ENCODE results near the gene RMDN3.
A peak's percentile ranks its signal among the peaks of the same experiment; 100 is the strongest.

Gene RMDN3

DNA sequence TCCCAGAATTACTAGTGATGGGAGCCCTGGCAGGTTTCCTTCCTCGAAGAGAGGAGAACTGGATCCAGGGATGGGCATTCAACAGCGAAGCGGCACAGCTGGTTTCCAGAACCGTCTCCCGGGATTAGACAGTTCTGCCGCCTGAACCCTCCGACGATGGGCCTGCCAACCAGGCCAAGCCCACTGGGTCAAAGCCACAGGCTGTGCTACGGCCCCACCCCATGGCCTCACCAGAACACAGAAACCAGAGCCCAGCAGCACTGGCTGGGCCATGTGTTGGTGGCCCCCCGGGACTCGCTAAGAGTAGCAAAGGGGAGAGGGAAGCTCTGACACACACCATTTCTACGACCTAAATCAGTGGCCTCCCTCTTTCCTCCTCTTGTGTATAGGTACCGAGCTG lies 17.0 kb upstream of the RMDN3 start:
- no peak for DNase-seq (ENCODE audit: low read depth)

DNA sequence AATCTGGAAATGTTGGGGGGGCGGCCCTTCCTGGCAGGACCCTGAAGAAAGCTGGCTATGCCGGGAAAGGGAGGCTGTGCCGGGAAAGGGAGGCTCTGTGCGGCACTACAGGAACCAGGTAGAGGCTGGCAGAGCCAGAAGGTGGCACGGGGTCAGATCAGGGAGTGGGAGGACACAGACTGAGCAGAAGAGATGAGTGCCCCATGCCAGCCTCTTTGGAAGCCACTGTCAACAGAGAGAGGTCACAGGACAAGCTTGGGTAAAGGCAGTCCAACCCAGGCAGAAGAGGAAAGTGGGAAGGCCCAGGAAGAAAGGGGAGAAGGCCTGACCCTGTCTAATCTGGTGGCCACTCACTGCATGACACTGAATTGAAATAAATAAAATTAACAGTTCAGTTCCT lies 16.2 kb upstream of the RMDN3 start:
- DNase-seq (ENCODE audit: low read depth), result no peak

- DNase-seq (ENCODE audit: low read depth), result no peak
Observed at GRCh38 chr15:40770147-40770721, 15.2 kb upstream of the RMDN3 start.

DNA sequence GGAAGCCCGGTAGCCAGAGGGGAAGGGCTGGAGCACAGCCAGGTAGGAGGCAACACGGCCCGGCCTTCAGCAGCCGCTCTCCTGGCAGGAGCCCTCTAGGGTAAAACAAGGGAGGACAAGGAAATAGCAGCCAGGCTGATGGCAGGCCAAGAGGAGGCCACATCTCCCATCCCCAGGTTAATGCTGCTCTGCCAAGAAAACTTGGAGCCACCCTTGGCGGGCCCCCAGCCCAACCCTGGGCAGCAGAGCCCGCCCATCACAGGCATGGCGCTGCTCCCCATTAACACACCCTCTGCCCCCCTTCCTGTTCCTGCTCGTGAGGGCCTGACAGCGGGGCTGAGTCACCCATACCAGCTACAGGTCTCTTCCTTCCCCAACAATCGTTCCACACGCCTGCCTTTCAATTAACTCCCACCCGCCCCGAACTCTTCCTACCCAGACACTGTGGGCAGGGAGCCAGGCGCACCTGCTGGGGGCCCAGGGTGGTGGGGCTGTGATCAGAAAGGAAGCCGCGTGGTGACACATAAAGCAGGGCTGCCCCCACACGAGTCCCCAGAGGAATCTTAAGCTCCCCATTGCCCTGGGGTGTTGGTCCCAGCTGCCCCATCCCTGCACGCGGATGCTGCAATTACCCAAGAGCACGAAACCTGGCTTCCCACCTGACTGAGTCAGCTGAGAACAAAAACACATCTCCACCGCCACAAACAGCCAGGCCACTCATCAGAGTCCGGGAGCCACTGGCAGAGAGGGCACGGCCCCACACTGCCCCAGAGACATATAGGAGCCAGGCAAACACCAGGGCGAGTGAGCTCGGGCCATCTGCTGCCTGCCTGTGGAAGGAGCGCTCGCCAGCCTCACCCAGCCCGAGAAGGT lies 14.5 kb upstream of the RMDN3 start, which contains the start of gene C15orf62:
Gene C15orf62, plus strand, starts transcription at position 707 of the 873 bp plus-strand sequence. CDS start 516 bp downstream, outside the sequence.
- DNase-seq (ENCODE audit: low read depth), result peak; percentile 52

DNA sequence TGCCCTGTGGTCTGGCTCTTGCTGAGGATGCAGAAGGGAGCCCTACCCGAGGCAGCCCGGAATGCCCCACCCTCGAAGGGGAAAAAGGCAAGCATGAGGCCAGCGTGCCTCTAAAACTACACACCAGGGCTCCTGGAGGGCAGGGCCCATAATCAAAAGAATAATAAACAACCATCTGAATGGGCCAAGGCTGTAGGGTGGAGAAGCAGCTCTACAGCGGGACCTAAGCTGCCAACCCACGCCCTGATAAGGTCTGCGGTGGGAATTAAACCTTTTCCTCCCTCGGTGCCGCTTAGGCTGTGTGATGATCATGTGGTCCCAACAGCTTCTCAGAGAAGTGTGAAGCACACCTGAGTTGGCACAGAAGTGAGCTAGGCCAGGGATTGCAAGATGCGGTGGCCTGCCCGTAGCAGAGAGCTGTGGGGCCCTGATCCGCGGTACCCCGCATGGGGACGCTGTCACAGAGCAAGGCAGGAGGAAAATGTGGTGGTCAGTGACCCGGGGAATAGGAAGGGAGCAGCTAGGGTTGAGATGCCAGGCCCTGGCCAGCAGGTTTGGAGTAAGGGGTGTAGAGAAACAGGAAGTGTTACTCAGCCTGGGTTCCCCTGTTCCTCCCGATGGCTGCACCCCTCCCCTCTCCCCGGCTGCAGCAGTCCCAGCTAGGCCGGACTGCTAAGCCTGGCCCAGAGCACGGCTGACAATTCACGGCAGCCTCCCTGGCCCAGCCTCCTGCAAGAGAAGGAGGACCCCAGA lies 13.6 kb upstream of the RMDN3 start:
- no peak for DNase-seq (ENCODE audit: low read depth)

DNA sequence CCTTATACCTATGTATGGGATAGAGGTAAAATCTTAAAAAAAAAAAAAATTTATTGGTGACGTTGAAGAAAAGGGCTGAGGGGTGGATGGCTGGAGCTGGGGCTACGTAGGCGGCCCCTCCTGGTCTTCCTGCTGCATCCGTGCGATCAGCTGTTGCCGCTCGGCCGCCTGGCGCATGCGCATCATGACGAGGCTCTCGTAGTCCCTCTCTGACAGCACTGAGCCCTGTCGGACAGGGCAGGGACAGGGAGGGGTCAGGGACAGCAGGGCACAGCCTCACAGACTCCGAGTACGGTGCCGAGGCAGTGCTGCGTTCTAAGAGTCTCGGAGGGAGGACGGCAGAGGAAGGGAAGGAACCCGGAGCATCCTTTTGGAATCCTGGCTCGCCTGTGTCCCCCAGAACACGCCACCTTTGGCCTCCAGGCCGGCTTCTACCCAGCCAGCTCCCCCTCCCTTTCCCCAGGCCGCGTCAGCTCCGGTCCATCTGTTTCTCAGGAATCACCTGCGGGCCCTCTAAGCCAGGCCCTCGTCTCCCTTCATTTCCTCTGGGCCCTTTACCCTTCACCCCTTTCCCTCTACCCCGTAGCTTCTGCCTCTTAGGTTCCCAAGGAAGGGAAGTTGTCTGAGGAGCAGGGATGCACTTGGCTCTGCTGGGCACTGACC lies 12.9 kb upstream of the RMDN3 start:
- no peak for DNase-seq (ENCODE audit: low read depth)

- DNase-seq (ENCODE audit: low read depth), result no peak
Observed at GRCh38 chr15:40766906-40767837, 12.1 kb upstream of the RMDN3 start.

DNA sequence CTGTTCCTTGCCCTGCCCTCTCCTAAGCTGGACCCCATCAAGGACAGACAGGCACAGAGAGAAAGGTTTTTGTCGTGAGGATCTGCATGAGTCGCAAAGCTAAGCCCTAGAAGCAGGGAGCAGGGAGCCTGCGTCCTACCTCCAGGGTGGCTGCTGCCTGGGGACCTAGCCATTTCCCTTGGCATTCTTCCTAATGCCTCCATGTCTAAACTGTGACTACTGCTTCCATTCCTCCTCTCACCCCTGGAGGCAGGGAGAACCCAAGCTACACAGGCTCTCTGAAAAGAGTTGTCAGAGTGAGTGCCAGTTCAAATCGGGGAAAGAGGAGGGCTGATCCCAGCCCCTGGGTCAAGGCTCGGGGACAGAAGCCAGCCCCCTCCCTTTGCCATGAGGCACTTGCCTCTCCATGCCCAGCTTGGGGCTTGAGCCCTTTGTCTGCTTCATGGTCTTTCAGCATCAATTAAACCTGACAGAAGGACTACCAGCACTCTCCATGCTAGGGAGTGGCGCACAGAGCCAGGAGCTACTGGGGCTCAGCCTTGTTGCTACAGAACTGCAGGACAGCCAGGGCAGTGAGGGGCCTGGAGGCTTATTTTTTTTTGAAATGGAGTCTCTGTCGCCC lies 11.3 kb upstream of the RMDN3 start:
- no peak for DNase-seq (ENCODE audit: low read depth)

DNA sequence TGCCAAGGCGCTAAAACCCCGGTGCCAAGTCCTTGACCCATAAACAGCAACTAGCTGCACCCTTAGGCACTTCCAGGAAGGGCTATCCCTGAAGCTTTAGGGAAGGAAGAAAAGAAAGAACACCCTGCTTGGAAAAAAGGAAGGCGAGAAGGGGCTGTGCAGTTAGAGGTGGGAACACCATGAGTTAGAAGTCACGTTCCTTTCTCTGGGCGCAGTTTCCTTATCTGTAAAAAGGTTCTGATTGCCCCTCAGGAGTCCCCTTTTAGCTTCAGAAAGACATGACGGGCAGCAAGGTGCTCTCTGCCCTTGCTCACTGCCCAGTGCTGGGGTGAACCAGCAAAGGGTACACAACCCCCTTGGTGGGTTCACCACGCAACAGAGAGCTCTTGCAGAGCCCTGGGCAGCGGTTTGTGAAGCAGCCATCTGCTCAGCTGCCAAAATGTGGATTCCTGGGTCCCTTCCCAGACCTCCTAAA lies 9.6 kb upstream of the RMDN3 start:
- DNase-seq (ENCODE audit: low read depth), result no peak

GRCh38 chr15:40763801-40764628 lies 9.0 kb upstream of the RMDN3 start, which contains the start of gene GCHFR:
TSS of gene GCHFR (plus strand) at chr15:40764068. CDS start at chr15:40764181, 113 bp downstream.
- peak; percentile 34 for DNase-seq (ENCODE audit: low read depth)

GRCh38 chr15:40762919-40763800 lies 8.1 kb upstream of the RMDN3 start:
- no peak for DNase-seq (ENCODE audit: low read depth)

- no peak for DNase-seq (ENCODE audit: low read depth)
Observed at GRCh38 chr15:40759961-40760360, 4.9 kb upstream of the RMDN3 start.

DNA sequence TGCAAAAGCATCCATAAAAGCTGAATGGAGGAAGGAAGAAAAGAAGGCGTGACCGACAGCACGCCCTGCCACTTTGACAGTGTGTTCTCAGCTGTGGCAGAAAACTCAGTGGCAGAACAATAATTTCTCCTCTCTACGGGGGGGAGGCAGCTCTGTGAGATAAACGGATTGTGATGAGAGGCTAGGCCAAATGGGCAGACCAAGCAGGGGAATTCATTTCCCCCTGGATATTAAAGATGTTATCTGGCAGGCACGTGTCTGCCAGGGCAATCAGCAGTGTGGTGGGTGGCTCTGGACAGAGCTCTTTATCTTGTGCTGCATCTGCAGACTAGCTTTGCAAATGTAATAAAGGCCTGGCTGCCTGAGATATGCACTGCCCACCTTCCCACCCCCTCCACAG lies 1.9 kb upstream of the RMDN3 start:
- DNase-seq (ENCODE audit: low read depth), result no peak

- no peak for DNase-seq (ENCODE audit: low read depth)
Observed at GRCh38 chr15:40755812-40756208, 756 bp upstream of the RMDN3 start.

DNA sequence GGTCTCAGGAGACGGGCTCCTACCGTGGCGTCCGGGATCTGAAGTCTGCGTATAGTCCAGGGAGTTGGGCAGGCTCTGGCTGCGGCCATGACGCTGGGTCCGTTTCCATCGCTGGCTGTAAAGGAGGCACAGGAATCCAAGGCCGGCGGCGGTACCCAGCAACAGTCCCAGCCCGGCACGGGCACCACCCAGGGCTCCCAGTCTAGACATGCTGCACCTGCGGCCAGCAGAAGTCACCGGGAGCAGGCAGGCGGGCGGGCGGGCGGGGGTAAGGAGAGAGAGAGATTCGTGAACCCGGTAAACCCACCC lies 526 bp downstream of the RMDN3 start:
- no peak for DNase-seq (ENCODE audit: low read depth)

DNA sequence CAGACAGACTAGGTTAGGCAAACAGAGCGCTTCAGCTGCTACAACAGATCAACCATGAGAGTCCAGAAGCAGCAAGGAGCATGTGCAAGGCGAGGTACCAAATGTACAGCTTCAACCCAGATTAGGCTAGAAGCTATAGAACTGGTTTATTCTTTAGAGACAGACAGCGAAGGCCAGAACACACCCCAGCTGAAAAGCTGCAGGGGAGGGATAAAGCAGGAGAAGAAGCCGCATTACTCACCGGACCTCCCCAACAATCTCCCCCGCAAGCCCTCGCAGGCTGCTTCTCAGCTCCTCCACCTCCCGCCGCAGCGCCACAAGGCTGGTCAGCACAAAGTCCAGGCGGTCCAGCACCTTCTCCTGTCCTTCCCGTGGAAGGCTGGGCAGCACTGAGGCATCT lies 3.3 kb downstream of the RMDN3 start:
- no peak for DNase-seq (ENCODE audit: low read depth)

DNA sequence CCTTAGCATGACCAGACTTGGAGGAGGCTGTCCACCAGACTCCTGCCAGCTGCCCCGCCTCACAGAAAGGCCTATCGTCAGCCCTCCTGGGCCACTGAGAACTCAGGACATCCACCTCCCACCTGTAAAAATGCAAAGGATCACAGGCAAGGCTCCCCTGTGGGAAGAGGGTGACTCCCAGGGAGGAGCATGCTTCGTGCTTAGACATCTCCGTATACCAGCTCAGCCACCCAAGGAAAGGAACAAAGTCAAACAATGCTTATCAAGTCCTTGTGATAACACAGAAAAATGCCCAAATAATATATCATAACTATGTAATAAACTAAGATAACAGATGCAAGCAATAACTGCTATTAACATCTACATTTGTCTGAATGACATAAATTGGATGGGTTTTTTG lies 4.2 kb downstream of the RMDN3 start:
- no peak for DNase-seq (ENCODE audit: low read depth)

- DNase-seq (ENCODE audit: low read depth), result no peak
Observed at GRCh38 chr15:40749151-40749630, 5.9 kb downstream of the RMDN3 start.

Data from activated gamma-delta T cell treated with anti-CD3 and anti-CD28 coated beads, Interleukin-2, amount 50 U/mL, for 16 hours (primary cell).